ENCODE measurements around the gene TBC1D1.

Gene TBC1D1

GRCh38 chr4:37872310-37872988, 18.4 kb upstream of the TBC1D1 start:
- no peak for DNase-seq (ENCODE audit: low spot score)
- TF ChIP-seq, protein P1, sequence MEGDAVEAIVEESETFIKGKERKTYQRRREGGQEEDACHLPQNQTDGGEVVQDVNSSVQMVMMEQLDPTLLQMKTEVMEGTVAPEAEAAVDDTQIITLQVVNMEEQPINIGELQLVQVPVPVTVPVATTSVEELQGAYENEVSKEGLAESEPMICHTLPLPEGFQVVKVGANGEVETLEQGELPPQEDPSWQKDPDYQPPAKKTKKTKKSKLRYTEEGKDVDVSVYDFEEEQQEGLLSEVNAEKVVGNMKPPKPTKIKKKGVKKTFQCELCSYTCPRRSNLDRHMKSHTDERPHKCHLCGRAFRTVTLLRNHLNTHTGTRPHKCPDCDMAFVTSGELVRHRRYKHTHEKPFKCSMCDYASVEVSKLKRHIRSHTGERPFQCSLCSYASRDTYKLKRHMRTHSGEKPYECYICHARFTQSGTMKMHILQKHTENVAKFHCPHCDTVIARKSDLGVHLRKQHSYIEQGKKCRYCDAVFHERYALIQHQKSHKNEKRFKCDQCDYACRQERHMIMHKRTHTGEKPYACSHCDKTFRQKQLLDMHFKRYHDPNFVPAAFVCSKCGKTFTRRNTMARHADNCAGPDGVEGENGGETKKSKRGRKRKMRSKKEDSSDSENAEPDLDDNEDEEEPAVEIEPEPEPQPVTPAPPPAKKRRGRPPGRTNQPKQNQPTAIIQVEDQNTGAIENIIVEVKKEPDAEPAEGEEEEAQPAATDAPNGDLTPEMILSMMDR (IDR thresholded peaks at IDR 0.05; ENCODE audit: extremely low read depth, insufficient read depth, missing control alignments): no peak
- in situ Hi-C loops (cut with MboI; ENCODE audit: low pct_unique_long_range_greater_than_20kb, low sequenced_read_pairs, unreplicated experiment): no loop called here

- DNase-seq (ENCODE audit: low spot score): no peak
- in situ Hi-C loops (cut with MboI; ENCODE audit: low pct_unique_long_range_greater_than_20kb, low sequenced_read_pairs, unreplicated experiment): no loop called here
- TF ChIP-seq, protein P1 (IDR thresholded peaks at IDR 0.05; ENCODE audit: extremely low read depth, insufficient read depth, missing control alignments): no peak
Observed at GRCh38 chr4:37873386-37873785, 17.5 kb upstream of the TBC1D1 start.

DNA sequence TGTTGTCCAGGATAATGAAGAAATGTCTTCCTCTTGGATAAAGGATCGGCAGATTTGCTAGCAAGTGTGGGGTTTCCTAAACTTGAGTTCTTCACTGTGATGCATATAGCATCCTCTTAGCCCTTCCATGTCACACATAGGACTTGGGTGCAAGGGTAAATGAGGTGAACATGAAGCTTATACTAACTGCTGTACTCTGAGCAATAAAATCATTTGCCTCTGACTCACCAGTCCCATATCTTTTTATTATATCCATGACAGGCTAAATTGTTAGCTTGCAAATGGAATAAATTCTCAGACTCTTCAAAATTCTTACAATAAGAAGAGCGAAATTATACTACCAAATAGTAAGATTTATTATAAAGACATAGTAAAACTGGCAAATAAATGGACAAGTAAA, 14.7 kb upstream of the TBC1D1 start:
- TF ChIP-seq, protein P1 (IDR thresholded peaks at IDR 0.05; ENCODE audit: extremely low read depth, insufficient read depth, missing control alignments): no peak

GRCh38 chr4:37879365-37879764, 11.5 kb upstream of the TBC1D1 start:
- TF ChIP-seq, protein P1 (IDR thresholded peaks at IDR 0.05; ENCODE audit: extremely low read depth, insufficient read depth, missing control alignments): no peak
- DNase-seq (ENCODE audit: low spot score): no peak
- in situ Hi-C loops (cut with MboI; ENCODE audit: low pct_unique_long_range_greater_than_20kb, low sequenced_read_pairs, unreplicated experiment): no loop called here

More for the DNA sequence above, 14.7 kb upstream of the TBC1D1 start:
- in situ Hi-C loops (cut with MboI; ENCODE audit: low pct_unique_long_range_greater_than_20kb, low sequenced_read_pairs, unreplicated experiment): no loop called here
- no peak for DNase-seq (ENCODE audit: low spot score)

DNA sequence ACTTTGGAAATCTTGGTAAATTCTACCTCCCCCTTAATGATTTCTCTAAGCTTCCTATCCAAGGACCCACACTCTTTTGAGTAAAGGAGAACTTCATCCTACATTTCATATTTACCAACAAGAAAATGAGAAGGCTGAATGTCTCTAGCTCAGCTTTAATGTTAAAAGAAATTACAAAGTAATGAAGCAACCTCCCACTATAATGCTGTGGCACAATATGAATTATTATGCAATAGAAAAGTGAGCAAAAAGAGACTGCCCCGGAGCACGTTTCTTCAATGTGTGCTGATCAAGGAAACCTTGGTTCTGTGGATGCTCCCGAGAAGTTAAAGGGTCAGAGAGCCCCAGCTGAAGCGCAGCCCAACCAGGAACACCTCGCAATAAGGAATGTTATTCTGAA, 9.1 kb upstream of the TBC1D1 start:
- in situ Hi-C loops (cut with MboI; ENCODE audit: low pct_unique_long_range_greater_than_20kb, low sequenced_read_pairs, unreplicated experiment): no loop called here
- TF ChIP-seq, protein P1 (IDR thresholded peaks at IDR 0.05; ENCODE audit: extremely low read depth, insufficient read depth, missing control alignments): no peak
- no peak for DNase-seq (ENCODE audit: low spot score)

DNA sequence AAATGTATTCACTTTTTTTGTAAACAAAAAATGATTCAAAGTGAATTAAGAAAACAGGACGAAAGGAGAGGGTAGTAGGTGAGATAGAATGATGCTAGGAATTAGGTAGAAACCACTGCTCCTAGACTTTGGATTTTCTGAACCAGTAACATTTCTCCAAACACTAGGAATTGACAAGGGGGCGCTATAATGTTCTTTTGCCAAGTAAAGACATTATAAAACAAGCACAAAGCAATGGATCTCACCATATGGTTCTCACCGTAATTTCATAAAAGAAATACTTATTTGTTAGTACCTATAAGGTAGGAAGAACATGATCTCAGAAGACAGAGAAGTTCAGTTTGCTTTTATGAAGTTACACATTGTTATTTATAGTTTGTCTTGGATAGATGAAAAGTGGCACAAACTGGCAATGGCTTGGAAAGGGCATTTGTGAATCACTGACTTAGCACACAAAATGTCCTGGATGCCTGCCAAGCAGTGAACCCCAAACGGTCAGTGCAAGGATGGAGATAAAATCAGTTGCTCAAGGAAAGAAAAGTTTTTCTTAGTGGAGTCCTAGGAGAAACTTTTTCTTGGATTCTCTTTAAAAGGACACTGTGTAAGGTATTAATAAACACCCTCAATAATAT, 8.1 kb upstream of the TBC1D1 start:
- TF ChIP-seq, protein P1 (IDR thresholded peaks at IDR 0.05; ENCODE audit: extremely low read depth, insufficient read depth, missing control alignments): no peak
- no peak for DNase-seq (ENCODE audit: low spot score)
- in situ Hi-C loops (cut with MboI; ENCODE audit: low pct_unique_long_range_greater_than_20kb, low sequenced_read_pairs, unreplicated experiment): no loop called here

Measured in GM13977 (cell line).